DND-41 (cell line): ENCODE data around the gene S100A7.

Experiments used
- CTCF ChIP-seq: IDR thresholded peaks from 2 replicates; pipeline ENCODE4 v1.5.1; 2012; ENCODE audit warnings: borderline replicate concordance, low read length, moderate library complexity, mild to moderate bottlenecking; ENCODE audit not compliant: poor library complexity, severe bottlenecking; ENCODE audit errors: extremely low read depth
- EZH2 ChIP-seq: IDR thresholded peaks from 3 replicates; pipeline ENCODE4 v1.6.1; 2012; ENCODE audit warnings: borderline replicate concordance, low read depth, mild to moderate bottlenecking, moderate library complexity, low read length, inconsistent platforms; ENCODE audit not compliant: severe bottlenecking

GRCh38 chr1:153495536-153495935 is 35.1 kb upstream of the S100A7 start:
- TF ChIP-seq EZH2, result no peak
- TF ChIP-seq CTCF, result no peak
